ENCODE measurements around the gene VAV3.
"Not testable (repeated sequence)": the region's sequence is repeated elsewhere in the genome, so short reads cannot be mapped to it uniquely, and the experiment has no call there.

VAV3 gene

DNA sequence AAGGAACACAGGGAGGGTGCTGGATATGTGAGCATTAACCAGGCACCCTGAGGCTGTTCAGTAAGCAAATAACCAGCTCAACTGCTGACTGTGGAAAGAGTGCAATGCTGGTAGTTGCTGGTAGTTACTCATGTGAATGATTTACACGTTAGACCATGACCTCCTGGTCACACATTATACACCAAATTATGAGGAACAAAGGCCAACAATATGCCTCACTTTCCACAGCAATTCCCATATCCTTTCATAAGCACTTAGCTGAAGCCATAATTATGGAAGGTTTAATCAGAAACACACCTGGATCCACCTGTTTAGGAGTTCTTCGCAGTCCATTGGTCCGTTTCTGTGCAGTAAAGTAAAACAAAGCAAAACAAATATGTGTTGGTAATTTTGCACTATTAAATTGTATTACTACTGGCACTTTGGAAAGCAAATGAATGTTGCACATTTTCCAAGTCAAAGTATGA lies 281.8 kb downstream of the VAV3 start:
- no peak for DNase-seq (ENCODE audit: low read depth in 2 of 2)

DNA sequence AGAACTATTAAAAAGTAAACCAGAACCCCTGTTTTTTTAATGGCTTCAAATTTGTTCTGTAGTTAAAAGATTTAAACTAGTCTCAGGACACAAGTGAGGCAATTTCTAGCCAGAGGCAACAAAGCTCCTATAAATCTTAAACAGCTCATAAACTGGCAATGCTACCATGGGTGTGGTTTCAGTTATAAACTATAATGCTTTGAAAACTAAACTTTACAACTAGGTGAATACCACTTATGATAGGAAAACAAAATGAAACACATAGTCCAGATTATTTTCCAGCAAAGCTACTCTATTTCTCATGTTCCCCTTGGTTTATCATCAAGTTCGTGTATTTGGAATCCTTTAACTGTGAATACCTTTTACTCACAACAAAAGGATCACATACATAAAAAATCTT lies 282.5 kb downstream of the VAV3 start:
- DNase-seq (ENCODE audit: low read depth in 2 of 2): no peak

DNA sequence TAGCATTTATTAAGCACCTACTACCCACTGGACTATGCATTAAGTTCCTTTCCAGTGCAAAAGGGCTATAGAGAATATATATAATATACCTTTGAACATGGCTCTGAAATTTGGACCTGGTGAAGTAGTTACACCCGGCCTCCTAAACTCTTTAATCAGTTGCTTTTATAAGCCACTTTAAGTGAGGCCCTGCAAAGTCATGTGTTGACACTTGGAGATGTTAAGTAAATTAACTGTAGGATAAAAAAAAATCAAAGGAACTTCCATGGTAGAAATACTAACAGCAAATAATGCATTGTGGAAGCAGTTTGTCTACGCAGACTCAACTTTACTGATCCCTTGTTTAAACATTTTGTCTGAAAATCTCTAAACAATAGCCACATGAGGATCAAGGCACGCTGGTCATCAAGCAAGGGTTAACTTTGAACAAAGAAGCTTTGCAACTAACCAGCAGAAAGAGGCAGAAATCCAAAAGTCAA lies 283.9 kb downstream of the VAV3 start:
- DNase-seq (ENCODE audit: low read depth in 2 of 2): no peak

DNA sequence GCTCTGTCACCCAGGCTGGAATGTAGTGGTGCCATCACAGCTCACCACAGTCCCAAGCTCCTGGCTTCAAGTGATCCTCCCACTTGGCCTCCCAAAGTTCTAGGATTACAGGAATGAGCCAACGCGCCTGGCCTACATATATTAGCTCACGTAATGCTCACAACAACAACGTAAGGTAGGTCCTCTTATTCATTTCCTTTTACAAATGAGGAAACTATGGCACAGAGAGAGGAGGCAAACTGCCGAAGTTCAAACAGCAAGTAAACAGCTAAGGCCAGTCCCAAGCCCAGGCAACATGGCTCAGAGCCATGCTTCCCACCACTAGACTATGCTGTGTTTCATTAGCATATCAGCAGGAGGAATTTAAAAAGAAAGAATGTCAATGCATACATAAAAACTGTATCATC lies 284.4 kb downstream of the VAV3 start:
- no peak for DNase-seq (ENCODE audit: low read depth in 2 of 2)

DNA sequence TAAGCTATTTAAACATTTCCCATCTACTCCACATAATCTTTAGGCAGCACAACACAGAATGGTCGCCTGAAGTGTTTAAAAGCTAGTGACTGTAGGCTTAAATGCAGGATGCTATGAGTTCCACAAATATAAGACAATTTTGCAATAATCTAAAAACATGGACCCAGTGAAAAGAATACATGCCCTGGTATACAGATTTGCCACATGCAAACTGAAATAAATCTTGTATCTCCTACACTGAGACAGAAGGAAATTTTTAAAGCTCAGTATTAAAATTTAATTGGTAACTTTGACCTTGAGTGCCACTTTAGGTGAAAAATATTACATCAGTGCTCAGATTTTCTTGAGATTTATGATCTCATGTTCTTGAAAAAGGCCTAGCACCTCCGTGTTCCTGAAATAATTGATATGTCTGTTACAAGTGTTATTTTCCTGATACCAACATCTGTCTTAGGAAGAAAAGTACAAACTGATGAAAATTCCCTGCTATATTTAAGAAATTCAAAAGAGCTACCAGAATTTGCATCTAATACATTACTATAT lies 285.5 kb downstream of the VAV3 start:
- DNase-seq (ENCODE audit: low read depth in 2 of 2): no peak

DNA sequence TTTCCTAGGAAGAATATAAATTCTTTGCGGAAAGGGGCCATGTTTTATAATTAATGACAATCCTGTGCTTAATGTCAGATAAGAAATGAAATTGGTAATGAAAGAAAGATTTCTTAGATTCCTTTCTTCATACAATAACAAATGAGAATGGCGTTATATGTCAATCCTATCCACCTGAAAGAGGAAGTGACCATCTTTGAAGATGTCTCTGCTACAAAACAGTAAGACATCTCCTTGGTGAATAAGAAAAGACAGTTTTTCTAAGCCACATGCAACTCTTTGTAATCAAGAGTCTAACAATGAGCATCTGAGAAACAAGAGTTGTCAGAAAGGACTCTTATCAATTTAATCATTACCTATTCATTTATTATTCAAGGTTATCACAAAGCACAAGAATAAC lies 286.0 kb downstream of the VAV3 start:
- no peak for DNase-seq (ENCODE audit: low read depth in 2 of 2)

DNA sequence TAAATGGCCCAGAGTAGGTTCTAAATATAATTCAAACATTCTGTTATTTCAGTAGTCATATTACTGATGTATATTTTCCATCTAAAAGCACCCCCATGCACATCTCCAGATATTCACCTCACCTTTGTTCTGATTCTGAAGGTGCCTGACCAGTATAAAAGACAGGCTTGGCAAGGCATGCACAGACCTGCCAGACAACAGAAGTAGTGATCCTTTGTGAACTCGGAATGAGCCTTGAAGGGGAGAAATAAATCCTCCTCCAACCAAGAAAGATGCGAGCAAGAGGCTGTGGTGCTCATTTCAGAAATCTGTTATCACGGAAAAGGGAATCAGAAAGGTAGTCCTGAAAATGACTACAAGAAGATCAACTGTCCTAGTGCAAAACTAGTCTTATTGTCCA lies 287.3 kb downstream of the VAV3 start:
- DNase-seq (ENCODE audit: low read depth in 2 of 2): no peak

DNA sequence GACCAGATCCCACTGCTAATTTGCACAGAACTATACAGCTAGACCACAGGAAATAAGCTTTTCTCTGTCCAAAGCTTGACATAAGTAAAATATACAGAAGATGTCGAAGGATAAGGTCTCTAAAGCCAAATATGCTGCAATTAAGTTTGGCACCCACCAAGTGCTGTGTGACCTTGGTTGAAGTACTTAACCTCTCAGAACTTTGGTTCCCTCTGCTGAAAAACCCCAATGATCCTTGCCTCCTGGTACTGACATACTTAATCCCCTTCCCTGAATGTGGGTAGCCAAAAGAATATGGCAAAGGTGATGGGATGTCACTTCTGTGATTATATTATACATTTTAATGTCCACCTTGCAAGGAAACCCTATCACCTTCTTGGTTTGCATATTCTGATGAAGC lies 290.5 kb downstream of the VAV3 start:
- no peak for DNase-seq (ENCODE audit: low read depth in 2 of 2)

DNA sequence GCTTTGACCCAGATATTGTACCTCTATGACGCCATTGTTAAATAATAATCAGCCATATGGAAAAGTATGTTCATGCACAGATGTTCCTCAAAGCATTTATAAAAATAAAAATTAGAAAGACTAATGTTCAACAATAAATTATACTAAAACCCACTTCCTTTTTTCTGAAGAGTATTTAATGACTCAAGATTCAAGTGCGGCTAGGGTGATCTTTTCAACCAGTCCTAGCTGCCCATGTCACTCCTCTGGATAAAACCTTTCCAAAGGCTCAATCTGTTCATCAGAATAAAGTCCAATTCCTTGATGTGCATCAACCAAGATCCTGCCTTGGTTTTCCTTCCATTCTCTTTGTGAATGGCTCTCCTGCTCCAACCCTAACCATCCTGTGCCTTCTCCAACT lies 292.0 kb downstream of the VAV3 start:
- no peak for DNase-seq (ENCODE audit: low read depth in 2 of 2)

DNA sequence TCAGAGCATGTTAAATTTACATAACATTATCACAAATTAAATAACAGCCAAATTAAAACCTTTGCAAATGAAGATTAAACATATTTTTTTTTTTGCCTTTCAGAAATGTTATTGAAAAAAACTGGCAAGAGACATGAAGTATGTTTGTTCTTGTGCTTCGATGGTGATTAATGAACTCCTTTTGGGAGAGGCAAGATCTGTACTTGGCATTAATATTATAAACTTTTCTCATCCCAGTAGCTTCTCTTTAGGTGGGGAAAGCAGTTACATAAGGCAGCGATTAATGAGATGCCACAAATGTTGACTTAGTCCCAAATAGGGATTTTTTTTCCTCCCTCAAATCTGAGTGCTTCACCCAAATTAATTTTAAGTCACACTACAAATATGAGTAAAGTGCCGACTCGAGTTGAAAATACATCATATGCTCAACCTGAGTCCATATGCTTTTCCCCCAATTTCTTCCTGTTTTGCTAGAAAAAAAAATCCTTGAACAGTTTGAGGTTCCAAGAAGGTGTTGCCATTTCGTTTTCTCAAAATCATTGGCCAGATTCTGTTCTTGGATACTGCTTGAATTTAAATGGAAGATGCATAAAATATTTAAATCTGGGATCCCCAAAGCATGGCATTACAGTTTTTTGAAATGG lies 294.5 kb downstream of the VAV3 start:
- no peak for DNase-seq (ENCODE audit: low read depth in 2 of 2)

DNA sequence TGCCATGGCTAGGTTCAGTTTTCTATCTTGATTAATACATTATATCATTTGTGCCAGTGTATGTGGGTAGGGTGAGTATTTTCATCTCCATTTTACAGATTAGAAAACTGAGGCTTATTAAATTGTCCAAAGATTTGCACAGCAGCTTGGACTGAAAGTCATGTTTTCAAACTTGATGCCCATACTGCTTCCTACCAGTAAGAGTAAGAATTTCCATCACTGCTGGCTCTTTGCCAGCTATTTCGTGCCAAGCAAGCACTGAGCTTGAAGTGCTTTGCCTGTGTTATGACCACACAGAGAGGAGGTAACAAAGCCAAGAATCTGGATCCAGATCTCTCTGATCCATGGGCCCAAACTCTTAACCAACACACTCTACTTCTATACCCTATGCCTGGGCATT lies 295.0 kb downstream of the VAV3 start:
- DNase-seq (ENCODE audit: low read depth in 2 of 2): no peak

DNA sequence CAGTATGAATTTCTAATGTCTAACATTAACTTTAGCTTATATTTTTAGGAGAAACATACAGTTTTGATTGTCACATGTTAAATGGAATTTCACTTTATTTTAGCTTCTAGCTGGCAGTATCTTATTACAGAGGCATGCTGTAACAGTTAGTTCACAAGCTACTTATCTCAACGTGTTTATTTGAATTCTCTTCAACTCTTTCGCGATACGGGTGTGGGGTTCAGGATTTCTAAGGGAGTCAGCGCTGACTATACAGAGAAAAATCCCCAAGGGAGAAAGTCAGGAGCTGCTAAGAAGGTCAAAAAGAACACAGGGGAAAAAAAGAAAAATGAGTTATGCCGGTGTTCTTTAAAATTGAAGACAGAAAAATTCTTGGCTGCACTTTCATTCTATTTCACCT lies 296.2 kb downstream of the VAV3 start:
- no peak for DNase-seq (ENCODE audit: low read depth in 2 of 2)

DNA sequence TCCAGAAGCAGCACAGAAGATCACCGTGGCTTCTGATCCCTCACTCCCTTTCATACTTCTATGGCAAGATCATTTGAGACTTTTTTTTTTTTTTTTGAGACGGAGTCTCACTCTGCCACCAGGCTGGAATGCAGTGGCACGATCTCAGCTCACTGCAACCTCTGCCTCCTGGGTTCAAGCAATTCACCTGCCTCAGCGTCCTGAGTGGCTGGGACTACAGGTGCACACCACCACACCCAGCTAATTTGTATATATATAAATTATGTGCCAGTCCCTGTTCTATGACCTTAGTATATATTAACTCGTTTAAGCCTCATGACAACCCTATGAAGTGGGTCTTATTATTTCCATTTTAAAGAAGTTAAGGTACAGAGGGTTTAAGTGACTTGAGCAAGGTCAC lies 298.5 kb downstream of the VAV3 start:
- DNase-seq (ENCODE audit: low read depth in 2 of 2): no peak

DNA sequence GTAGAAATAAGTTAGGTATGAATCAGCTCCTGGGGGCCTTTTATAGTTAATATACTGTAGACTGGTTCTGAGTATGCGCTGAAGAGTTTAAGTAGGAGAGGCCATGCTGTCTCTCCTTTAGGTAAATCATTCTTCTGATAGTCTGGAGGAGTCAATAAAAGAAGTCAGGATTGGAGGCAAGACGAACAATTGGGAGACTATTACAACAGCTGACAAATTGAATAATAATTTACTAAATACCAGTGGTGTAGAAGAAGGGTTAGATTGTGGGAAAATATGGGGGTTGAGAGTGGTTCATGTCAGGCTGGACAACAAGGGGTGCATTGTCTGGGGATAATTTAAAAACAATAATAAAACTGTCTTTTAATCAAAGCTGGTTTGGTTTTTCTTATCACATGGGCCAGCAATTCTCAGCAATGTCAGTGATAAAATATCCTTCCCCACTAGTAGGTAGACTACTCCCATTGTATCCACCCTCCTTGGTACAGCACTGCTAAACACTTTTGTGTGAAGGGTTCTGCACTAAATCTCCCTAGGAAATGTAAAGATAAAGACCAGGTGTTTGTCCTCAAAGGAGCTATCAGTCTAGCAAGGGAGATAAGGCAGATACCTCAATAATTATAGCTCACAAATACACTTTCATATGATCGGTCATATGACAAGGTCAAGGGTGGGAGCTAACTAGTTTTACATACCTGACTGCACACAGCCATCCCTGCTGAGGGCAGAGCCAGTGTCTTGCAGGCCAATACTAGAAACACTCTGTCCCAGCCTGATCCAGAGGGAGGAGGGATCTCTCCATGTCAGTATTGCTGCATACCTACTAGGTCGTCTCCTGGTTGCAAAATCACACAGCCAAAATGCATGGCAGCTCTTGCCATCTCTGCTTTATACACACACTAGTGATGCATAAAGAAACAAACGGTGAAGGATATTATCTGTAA lies 299.7 kb downstream of the VAV3 start:
- no peak for DNase-seq (ENCODE audit: low read depth in 2 of 2)

DNA sequence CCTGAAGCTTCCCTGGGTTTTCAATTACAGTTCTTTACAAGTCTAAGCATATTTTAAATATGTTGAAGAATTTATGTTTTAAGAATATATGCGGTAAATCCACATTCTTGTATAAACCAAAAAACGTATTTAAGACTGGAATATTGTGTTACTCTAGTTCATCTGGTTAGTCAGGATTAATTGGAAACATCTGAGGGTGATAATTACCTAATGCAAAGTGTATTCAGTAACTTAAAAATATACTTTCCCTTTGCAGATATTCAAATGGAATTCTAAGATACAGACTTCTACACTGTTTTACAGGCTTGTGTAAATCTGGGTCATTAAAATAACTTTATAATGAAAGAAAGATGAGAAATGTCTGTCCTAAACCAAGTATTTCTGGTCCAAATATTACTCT lies 302.0 kb downstream of the VAV3 start:
- DNase-seq (ENCODE audit: low read depth in 2 of 2): no peak

DNA sequence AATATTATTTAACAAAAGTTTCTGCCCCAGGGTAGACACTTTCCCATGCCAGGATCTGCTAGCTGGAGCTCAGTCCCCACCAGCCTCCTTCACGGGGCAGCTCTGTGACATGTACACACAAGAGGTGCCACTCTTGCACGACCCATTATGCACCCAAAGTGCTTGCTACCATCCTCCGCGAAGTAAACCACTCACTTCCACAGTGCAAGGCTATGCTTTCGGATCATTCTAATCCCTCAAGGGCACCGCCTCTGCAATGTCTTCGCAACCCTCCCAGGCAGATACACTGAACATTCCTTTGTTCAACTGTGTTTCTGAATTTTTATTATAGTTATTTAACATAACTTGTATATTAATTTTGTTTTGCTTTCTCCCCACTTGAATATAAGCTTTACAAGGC lies 303.8 kb downstream of the VAV3 start:
- no peak for DNase-seq (ENCODE audit: low read depth in 2 of 2)

DNA sequence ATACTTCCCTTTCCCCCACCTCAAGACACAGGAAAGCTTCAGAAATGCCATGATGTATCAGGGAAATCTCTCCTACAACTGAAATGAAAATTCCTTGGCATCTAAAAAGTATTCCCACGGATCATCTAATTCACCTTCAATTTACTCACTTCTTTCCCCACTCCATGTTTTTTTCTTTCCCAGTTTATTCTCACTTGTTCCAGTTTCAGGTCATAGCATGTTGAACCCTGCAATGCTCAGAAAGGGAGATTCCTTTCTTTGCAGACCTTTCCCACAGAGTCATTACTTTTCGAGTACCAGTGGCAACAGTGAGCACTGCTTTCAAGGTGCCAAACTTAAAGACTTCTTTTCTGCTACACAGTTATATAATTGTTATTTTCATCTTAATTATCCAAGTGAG lies 305.0 kb downstream of the VAV3 start:
- DNase-seq (ENCODE audit: low read depth in 2 of 2): no peak

DNA sequence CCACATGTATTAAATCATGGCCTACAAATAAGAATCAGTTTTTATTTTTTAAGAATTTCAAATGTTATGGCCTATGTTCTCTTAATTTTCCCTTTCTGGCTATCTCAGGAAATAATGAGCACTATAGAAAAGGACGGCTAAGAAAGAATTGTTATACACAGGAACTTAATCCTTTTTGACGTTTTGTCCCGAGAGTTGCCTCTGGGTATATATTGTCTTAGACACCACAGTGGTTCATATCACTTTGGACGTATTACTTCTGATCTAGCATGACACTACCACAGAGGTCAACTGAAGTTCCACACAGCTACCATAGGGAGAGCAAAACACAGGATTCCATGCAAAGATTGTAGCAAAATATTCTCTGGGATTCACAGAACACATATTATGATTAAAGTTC lies 307.6 kb downstream of the VAV3 start:
- no peak for DNase-seq (ENCODE audit: low read depth in 2 of 2)

DNA sequence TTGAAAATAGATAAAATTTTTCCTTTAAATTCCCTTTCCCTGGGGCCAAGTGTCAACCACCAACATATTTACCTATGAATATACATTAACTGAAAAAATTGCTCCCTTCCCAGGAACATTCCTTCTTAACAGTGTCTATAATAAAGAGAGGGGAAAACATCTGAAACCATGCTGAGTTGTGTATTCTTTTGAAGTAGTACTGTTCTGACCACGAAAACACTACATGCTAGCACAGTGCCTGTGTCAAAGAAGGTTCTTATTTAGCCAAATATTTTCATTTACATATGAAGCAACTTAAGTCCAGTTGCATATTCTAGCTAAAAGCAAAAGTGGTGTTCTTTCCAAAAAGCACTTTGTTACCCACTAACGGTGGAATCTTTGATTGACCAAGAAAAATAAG lies 311.2 kb downstream of the VAV3 start:
- no peak for DNase-seq (ENCODE audit: low read depth in 2 of 2)

DNA sequence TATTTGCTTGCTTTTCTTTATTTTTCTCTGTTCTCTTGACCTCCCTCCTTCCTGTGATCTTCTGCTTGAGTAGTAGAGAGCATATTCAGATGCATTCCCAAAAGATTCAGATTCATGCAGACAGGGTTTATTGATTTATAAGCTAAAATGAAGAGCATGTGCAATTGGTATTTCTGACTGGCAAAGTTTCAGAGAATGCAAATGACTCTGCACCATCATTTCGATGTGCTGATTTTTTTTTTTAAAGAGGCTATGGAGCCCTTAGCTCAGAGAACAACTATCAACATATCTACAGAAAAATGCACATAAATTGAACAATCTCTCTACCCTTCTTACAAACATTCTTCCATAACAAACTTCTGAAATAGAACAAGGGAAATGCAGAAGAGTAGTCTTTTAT lies 312.0 kb downstream of the VAV3 start:
- no peak for DNase-seq (ENCODE audit: low read depth in 2 of 2)

DNA sequence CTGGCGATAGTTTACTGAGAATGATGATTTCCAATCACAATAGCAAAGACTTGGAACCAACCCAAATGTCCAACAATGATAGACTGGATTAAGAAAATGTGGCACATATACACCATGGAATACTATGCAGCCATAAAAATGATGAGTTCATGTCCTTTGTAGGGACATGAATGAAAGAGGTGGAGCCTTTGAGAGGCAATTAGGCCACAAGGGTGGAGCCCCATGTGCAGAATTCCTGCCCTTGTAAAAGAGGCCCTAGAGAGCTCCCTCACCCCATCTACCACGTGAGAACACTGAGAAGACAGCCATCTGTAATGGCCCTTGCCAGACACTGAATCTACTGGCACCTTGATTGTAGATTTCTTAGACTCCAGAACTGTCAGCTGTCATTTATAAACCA lies 314.2 kb downstream of the VAV3 start:
- not testable (repeated sequence) for DNase-seq (ENCODE audit: low read depth in 2 of 2)

DNA sequence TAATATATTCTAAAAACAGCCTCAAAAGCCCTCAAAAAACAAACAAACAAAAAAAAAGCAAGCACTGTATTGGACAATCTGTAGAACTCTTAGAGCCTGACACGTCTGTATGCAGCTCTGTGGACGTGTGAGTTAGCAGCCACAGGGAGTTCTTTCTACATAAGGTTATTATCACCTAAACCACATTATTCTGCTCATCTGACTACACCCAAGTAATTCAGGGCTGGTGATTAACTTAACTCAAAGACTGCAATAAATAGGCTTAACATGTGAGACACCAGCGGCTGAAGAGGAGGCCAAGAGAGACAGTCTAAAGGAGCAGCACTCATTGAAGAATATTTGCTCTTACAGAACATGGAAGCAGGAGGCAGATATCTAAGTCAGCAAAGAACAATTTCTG lies 316.0 kb downstream of the VAV3 start:
- no peak for DNase-seq (ENCODE audit: low read depth in 2 of 2)

DNA sequence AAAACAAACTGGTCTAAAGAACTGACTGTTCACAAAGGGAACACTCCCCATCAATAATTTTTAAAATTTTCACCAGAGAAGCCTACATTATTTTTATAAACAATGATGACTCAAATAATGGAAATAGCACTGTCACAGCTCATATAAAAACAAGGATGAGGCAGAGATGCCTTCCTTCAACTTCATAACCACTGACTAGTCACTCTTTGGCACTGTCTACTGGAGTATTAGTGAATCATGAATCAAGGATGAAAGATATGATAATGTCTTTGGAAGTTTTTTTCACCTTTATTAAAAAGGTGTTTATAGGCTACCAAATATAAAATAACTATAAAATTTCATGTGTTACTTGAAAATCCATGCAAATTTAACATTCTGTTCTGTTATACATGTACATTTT lies 316.9 kb downstream of the VAV3 start:
- DNase-seq (ENCODE audit: low read depth in 2 of 2): no peak

Measured in stimulated activated CD8-positive, alpha-beta memory T cell treated with anti-CD3 and anti-CD28 coated beads, Interleukin-2, amount 100 ng/mL, for 1 hour (primary cell).